PC-9 (cell line): ENCODE results near the gene MAP7D2. TPM values are rescaled to one million over a fixed set of nuclear protein-coding genes. Genes with fewer than 3 reads are reported as not detected.

Experiments
- BruUV-seq: library from RNA; stranded (reverse); fragments of 400-500 nt; replicated peaks from 2 replicates; lab custom pipeline; 2021; lab: Mats Ljungman, UMichigan
- CTCF ChIA-PET: fragments of 300-600 bp; sonication (Branson Sonifier 250); formaldehyde crosslinking; loops from one replicate; lab custom pipeline; 2022; ENCODE audit warnings: antibody characterized with exemption; lab: Charles Lee
- POLR2A ChIA-PET: fragments of 300-600 bp; sonication (Branson Sonifier 250); formaldehyde crosslinking; loops from one replicate; lab custom pipeline; 2022; ENCODE audit warnings: antibody characterized with exemption; ENCODE audit not compliant: unreplicated experiment; lab: Charles Lee
- DNase-seq, 2 experiments: peaks; one replicate each; pipeline versions ENCODE4 v3.0.0 to v3.0.0-alpha.2; 2015 to 2022; ENCODE audit warnings: mixed read lengths in 1 of 2
- H2AFZ ChIP-seq: fragments of 200-600 bp; sonication (generic); 2 replicates; pipeline ENCODE4 v1.8.1; 2017; ENCODE audit warnings: antibody characterized with exemption
- H3F3A ChIP-seq: fragments of 200-600 bp; sonication (generic); 2 replicates; pipeline ENCODE4 v1.8.1; 2017; ENCODE audit warnings: antibody characterized with exemption, mild to moderate bottlenecking, low read depth; ENCODE audit not compliant: insufficient read depth
- H3K27ac ChIP-seq: fragments of 200-600 bp; sonication (generic); 2 replicates; pipeline ENCODE4 v1.6.1; 2016; ENCODE audit warnings: mixed run types
- H3K27me3 ChIP-seq: fragments of 200-600 bp; sonication (generic); 2 replicates; pipeline ENCODE4 v1.6.1; 2016; ENCODE audit warnings: low read depth, mixed run types; ENCODE audit not compliant: insufficient read depth
- H3K36me3 ChIP-seq: fragments of 200-600 bp; sonication (generic); 2 replicates; pipeline ENCODE4 v1.6.1; 2016; ENCODE audit warnings: low read depth, mixed run types
- H3K4me1 ChIP-seq: fragments of 200-600 bp; sonication (generic); replicated peaks from 2 replicates; pipeline ENCODE4 v1.6.1; 2016; ENCODE audit warnings: mixed run types; ENCODE audit not compliant: insufficient read depth
- H3K4me2 ChIP-seq: fragments of 200-600 bp; sonication (generic); 2 replicates; pipeline ENCODE4 v1.6.1; 2017; ENCODE audit warnings: mixed run types
- H3K4me3 ChIP-seq: fragments of 200-600 bp; sonication (generic); 2 replicates; pipeline ENCODE4 v1.6.1; 2016; ENCODE audit warnings: mixed run types
- H3K79me2 ChIP-seq: fragments of 200-600 bp; sonication (generic); 2 replicates; pipeline ENCODE4 v1.6.1; 2017; ENCODE audit warnings: low read depth, mixed run types
- H3K9me2 ChIP-seq: fragments of 200-600 bp; sonication (generic); 2 replicates; pipeline ENCODE4 v1.8.1; 2017; ENCODE audit warnings: mild to moderate bottlenecking; ENCODE audit not compliant: insufficient read depth
- H3K9me3 ChIP-seq: fragments of 200-600 bp; sonication (generic); 2 replicates; pipeline ENCODE4 v1.8.1; 2016; ENCODE audit warnings: low read depth; ENCODE audit not compliant: insufficient read depth
- H4K20me1 ChIP-seq: fragments of 200-600 bp; sonication (generic); 2 replicates; pipeline ENCODE4 v1.8.1; 2017; ENCODE audit not compliant: insufficient read depth
- CTCF ChIP-seq: fragments of 200-600 bp; sonication (generic); conservative IDR thresholded peaks from 2 replicates; pipeline ENCODE4 v1.6.1; 2017; ENCODE audit warnings: mixed run types, antibody characterized with exemption, mild to moderate bottlenecking, moderate library complexity
- EZH2 ChIP-seq: fragments of 200-600 bp; sonication (generic); IDR thresholded peaks from 2 replicates; pipeline ENCODE4 v1.8.0; 2017; ENCODE audit warnings: antibody characterized with exemption, low read depth
- intact Hi-C: fragments of 100-400 bp; cut with micrococcal nuclease; formaldehyde crosslinking; loops from one replicate; pipeline ENCODE4 v1.10.0; 2022; ENCODE audit not compliant: unreplicated experiment
- total RNA-seq: library from RNA; stranded (reverse); gene quantifications from 2 replicates; pipeline ENCODE4 v1.2.3, GENCODE V29; 2021

The MAP7D2 gene
- total RNA-seq, 1 experiment from 2014 or later, result not detected

- POLR2A ChIA-PET, result no interaction called here
Measured at GRCh38 chrX:19986531-19986930, 130.2 kb downstream of the MAP7D2 start.

GRCh38 chrX:19981947-19982346 is 134.8 kb downstream of the MAP7D2 start:
- ChIA-PET CTCF (no interaction called here), POLR2A (no interaction called here)
- no peaks in the 10 kb centered on the region for H4K20me1 ChIP-seq
- H3K27ac ChIP-seq, result no peak overlapping the region
- no peaks in the 10 kb centered on the region for H3K36me3 ChIP-seq
- H2AFZ ChIP-seq, result no peak overlapping the region
- no peaks in the 10 kb centered on the region for H3K79me2 ChIP-seq
- BruUV-seq, result no TSS peak
- no peaks in the 10 kb centered on the region for H3F3A ChIP-seq
- TF ChIP-seq CTCF (no peak), EZH2 (no peak)
- H3K4me3 ChIP-seq, result no peak overlapping the region
- H3K9me2 ChIP-seq, result no peaks in the 10 kb centered on the region
- H3K9me3 ChIP-seq, result no peaks in the 10 kb centered on the region
- no peak overlapping the region for H3K4me2 ChIP-seq
- intact Hi-C loops, result no loop called here
- no peaks in the 10 kb centered on the region for H3K27me3 ChIP-seq
- no peaks in the 10 kb centered on the region for H3K4me1 ChIP-seq
- DNase-seq, result no peak

More at GRCh38 chrX:19986531-19986930, 130.2 kb downstream of the MAP7D2 start:
- H3K27me3 ChIP-seq, result no peaks in the 10 kb centered on the region
- H2AFZ ChIP-seq, result no peak overlapping the region
- H4K20me1 ChIP-seq, result no peaks in the 10 kb centered on the region
- no peaks in the 10 kb centered on the region for H3F3A ChIP-seq
- H3K36me3 ChIP-seq, result no peaks in the 10 kb centered on the region
- BruUV-seq, result no TSS peak
- H3K27ac ChIP-seq, result no peak overlapping the region
- no peak for TF ChIP-seq CTCF
- TF ChIP-seq EZH2, result no peak
- no peak for DNase-seq
- CTCF ChIA-PET, result no interaction called here
- H3K9me3 ChIP-seq, result no peaks in the 10 kb centered on the region
- H3K4me2 ChIP-seq, result no peak overlapping the region
- no peaks in the 10 kb centered on the region for H3K9me2 ChIP-seq
- no peak overlapping the region for H3K4me3 ChIP-seq
- H3K79me2 ChIP-seq, result peaks cover 14% of the 10 kb centered on the region
- intact Hi-C loops, result no loop called here
- H3K4me1 ChIP-seq, result peaks cover 6% of the 10 kb centered on the region; the same call in 1 of the 2 replicates

GRCh38 chrX:19975845-19976244 is 140.9 kb downstream of the MAP7D2 start:
- POLR2A ChIA-PET, result no interaction called here
- no peaks in the 10 kb centered on the region for H3K9me2 ChIP-seq
- intact Hi-C loops, result no loop called here
- H3K4me2 ChIP-seq, result no peak overlapping the region
- H2AFZ ChIP-seq, result no peak overlapping the region
- no peaks in the 10 kb centered on the region for H3K36me3 ChIP-seq
- H4K20me1 ChIP-seq, result no peaks in the 10 kb centered on the region
- no peak overlapping the region for H3K4me3 ChIP-seq
- CTCF ChIA-PET, result no interaction called here
- H3K79me2 ChIP-seq, result no peaks in the 10 kb centered on the region
- H3K27ac ChIP-seq, result no peak overlapping the region
- no TSS peak for BruUV-seq
- no peaks in the 10 kb centered on the region for H3F3A ChIP-seq
- H3K4me1 ChIP-seq, result no peaks in the 10 kb centered on the region
- no peak for TF ChIP-seq CTCF
- TF ChIP-seq EZH2, result no peak
- H3K27me3 ChIP-seq, result no peaks in the 10 kb centered on the region
- no peak for DNase-seq
- H3K9me3 ChIP-seq, result no peaks in the 10 kb centered on the region
